ENCODE results near the gene TRMU.

DNA sequence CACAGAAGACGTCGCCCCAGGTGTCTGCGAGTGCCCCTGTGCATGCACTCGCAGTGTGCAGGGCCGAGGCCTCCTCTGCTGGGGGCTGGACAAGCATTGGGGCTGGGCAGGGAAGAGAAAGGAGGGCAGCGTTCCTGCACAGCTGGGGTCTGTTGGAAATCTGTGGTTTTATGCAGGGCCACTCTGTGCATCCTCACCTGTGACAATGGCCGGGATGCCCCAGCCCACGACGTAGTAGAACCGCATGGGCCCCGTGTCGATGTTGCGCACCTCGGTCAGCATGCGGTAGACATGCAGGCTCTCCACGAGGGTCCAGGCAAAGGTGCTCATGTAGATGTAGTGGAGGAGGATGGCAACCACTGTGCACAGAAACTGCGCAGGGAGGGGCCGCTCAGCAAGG lies 37.2 kb downstream of the TRMU start:
- TF ChIP-seq HNF4A (conservative IDR thresholded peaks at IDR 0.05) (no peak), TAF1 (conservative IDR thresholded peaks at IDR 0.05) (no peak), YY1 (IDR thresholded peaks at IDR 0.05) (no peak)
- TF ChIP-seq, protein P1, sequence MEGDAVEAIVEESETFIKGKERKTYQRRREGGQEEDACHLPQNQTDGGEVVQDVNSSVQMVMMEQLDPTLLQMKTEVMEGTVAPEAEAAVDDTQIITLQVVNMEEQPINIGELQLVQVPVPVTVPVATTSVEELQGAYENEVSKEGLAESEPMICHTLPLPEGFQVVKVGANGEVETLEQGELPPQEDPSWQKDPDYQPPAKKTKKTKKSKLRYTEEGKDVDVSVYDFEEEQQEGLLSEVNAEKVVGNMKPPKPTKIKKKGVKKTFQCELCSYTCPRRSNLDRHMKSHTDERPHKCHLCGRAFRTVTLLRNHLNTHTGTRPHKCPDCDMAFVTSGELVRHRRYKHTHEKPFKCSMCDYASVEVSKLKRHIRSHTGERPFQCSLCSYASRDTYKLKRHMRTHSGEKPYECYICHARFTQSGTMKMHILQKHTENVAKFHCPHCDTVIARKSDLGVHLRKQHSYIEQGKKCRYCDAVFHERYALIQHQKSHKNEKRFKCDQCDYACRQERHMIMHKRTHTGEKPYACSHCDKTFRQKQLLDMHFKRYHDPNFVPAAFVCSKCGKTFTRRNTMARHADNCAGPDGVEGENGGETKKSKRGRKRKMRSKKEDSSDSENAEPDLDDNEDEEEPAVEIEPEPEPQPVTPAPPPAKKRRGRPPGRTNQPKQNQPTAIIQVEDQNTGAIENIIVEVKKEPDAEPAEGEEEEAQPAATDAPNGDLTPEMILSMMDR (IDR thresholded peaks at IDR 0.05; ENCODE audit: low read depth, low read length, missing input control), result no peak

Measured in liver (tissue), 3 donors.